ENCODE data around the gene ZC3H12D.

DNA sequence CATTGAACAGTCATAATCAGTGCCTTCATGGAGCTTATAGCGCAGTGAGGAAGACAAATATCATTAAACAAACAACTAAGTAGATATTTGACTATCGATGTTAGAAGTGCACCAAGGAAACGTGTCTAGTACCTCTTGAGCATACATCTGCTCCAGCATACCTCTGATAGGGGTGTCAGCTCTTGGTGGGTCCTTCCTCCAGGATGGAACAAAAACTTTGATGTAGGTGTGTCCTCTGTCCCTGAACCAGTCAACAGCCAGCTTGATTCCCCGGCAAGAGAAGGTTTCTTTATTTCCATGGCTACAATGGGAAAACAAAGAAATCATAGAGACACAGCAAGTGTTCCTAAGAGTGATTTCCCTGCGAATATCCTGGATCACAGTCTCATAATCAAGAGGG, 23.1 kb downstream of the ZC3H12D start:
- TF ChIP-seq POLR2A (IDR thresholded peaks at IDR 0.05) (no peak), EP300 (IDR thresholded peaks at IDR 0.05) (no peak)

All from upper lobe of left lung (tissue), 4 donors.